ENCODE measurements around the gene CERKL.
A peak's percentile ranks its signal among the peaks of the same experiment; 100 is the strongest.

Gene CERKL

DNA sequence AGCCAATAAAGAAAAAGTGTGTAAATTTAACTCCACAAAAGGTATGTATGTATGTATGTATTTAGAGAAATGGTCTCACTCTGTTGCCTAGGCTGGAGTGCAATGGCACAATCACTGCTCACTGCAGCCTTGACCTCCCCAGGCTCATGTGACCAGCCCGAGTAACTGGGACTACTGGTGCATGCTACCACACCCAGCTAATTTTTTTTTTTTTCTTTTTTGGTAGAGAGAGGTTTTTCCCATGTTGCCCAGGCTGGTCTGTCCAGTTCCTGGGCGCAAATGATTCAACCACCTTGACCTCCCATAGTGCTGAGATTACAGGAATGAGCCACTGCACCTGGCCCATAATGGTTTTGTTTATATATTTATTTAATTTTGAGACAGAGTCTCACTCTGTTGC, 67.1 kb downstream of the CERKL start:
- TF ChIP-seq, protein P1, sequence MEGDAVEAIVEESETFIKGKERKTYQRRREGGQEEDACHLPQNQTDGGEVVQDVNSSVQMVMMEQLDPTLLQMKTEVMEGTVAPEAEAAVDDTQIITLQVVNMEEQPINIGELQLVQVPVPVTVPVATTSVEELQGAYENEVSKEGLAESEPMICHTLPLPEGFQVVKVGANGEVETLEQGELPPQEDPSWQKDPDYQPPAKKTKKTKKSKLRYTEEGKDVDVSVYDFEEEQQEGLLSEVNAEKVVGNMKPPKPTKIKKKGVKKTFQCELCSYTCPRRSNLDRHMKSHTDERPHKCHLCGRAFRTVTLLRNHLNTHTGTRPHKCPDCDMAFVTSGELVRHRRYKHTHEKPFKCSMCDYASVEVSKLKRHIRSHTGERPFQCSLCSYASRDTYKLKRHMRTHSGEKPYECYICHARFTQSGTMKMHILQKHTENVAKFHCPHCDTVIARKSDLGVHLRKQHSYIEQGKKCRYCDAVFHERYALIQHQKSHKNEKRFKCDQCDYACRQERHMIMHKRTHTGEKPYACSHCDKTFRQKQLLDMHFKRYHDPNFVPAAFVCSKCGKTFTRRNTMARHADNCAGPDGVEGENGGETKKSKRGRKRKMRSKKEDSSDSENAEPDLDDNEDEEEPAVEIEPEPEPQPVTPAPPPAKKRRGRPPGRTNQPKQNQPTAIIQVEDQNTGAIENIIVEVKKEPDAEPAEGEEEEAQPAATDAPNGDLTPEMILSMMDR (IDR thresholded peaks at IDR 0.05), result no peak

DNA sequence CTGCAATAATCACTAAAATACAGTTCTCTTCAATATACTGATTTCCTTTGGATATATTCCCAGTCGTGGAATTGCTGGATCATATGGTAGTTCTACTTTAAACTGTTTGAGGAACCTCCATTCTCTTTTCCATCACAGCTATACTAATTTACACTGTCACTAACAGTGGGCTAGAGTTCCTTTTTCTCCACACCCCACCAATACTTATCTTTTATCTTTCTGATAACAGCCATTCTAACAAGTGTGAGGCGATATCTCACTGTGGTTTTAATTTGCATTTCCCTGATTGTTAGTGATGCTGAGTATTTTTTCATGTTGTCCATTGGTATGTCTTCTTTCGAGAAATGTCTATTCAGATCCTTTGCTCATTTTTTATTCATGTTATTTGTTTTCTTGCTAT, 68.4 kb downstream of the CERKL start:
- TF ChIP-seq, protein P1 (IDR thresholded peaks at IDR 0.05), result no peak

DNA sequence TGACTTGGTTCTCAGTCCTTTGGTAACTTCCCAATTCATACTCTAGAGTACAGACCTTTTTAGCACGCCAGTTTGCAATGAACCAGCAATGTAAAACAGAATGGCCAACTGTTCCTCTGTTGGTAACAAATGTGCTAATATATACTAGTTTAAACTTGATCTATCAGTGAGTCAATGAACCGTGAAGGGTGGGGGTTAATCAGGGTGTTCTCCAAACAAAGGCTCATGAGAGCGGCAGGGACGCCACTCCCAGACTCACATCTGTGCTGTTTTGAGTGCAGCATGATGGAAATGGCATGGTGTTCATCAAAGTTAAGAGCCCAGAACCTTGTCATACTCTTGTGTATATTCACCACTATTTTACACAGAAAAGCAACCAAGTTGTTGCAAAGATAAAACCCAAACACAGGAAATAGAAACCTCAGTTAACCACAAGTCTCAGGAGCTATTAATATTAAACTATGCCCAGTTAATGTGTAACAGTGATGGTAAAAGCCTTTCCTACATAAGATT, 70.3 kb downstream of the CERKL start:
- TF ChIP-seq, protein P1 (IDR thresholded peaks at IDR 0.05), result no peak

DNA sequence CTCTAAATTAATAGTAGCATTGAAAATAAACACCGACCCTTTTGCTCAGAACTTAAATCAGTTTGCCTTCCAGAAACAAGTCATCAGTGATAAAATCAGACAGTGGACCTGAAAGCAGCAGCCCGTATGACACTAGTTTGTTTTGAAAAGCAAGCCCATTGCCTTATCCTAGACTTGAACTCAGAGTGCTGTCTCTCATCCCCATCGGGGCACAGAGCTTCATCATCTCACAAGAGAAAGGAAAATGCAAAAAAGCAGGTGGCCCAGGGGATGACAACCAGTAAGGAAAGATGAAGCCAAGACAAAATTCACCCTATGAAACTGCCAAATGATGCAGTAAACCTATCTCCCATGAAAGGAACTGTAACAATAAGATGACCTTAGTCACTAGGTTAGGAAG, 71.2 kb downstream of the CERKL start:
- TF ChIP-seq, protein P1 (IDR thresholded peaks at IDR 0.05), result no peak

DNA sequence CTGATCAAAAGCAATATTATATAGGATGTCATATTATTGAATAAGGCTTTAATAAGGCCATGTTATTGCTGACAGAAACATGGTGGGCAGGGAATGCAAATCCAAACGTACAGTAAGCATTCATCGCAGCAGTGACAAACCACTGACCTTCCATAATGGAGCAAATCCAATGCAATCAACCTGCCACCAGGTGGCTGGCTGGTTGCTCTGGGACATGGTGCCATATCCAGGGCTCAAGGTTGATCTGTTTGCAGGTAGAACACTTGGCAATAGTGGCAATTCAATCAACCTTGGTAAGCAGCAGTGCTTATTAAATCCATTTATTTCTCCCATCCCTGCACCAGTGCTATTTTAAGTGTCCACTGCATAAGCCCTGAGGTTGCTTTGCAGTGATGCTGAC, 75.4 kb downstream of the CERKL start:
- TF ChIP-seq, protein P1 (IDR thresholded peaks at IDR 0.05), result peak; percentile 36; the same call in 1 of the 2 replicates

DNA sequence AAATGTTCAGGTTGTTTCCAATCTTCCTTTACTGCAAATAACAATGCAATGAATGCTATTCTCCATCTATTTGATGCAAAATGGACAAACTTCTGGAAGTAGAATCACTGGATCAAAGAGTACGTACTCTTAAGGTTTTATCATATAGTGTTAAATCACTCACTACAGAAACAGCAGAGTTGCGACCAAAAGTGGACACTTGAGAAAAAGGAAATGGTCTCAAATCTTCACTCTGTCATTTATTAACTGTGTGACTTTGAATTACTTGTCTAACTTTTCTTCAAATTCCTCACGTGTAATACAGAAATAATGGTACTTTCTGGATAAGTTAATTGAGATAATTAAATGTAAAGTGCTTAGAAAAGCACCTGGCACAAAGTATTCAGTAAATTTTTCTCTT, 78.1 kb downstream of the CERKL start:
- TF ChIP-seq, protein P1 (IDR thresholded peaks at IDR 0.05), result no peak

DNA sequence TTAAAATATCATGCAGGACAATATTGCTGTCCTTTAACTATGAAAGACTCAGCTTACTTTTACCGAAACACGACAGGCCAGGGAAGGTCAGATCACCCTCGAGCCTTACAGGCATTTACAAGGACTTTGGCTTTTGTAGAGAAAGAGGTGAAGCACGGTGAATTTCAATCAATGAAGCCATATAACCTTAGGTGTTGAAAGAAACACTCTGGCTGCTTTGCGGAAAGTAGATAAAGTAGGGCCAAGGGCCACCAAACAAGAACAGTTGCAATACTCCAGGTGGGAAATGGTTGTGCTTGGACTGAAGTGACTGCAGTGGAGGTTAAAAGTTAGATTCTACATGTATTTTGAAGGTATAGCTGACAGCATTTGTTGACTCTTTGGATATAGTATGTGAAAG, 80.5 kb downstream of the CERKL start:
- TF ChIP-seq, protein P1 (IDR thresholded peaks at IDR 0.05), result no peak

DNA sequence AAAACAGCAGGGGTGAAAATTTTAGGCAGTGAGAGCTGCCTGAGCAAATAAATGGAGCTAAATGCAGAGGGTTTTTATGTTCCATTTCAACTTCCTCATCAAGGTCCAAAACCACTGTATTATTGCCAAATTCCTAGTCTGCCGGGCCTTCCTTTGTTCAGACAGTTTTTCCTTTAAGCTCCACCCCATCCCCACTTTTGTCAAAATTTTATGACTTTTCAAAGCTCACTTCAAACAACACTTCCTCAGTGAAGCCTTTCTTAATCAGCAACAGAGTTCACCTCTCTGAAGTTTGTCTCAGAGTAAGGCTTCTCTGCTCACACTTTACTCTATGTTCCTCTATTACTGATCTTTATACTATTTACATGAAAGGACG, 81.3 kb downstream of the CERKL start:
- TF ChIP-seq, protein P1 (IDR thresholded peaks at IDR 0.05), result no peak

All from LNCAP (cell line).